K562 (cell line): ENCODE measurements around the gene IQCN. TPM values are rescaled to one million over a fixed set of nuclear protein-coding genes. Genes with fewer than 3 reads are reported as not detected.

Experiments used
- ATF2 ChIP-seq: sonication (generic); formaldehyde crosslinking; IDR thresholded peaks from 2 replicates; pipeline ENCODE4 v1.8.1; 2022; ENCODE audit warnings: missing genetic modification reagents
- BRF1 ChIP-seq: IDR thresholded peaks from 3 replicates; pipeline ENCODE4 v1.6.1; 2011; ENCODE audit warnings: borderline replicate concordance, mild to moderate bottlenecking; ENCODE audit not compliant: insufficient read length; ENCODE audit errors: extremely low read depth
- CUX1 ChIP-seq: fragments of 200-800 bp; sonication (Bioruptor generic); IDR thresholded peaks from 2 replicates; pipeline ENCODE4 v1.6.1; 2016; ENCODE audit warnings: missing genetic modification characterization, missing compliant biosample characterization
- HMG20A ChIP-seq: fragments of 450-650 bp; formaldehyde crosslinking; conservative IDR thresholded peaks from 2 replicates; pipeline ENCODE4 v1.4.0; 2020; ENCODE audit warnings: mild to moderate bottlenecking, mixed read lengths
- LCOR ChIP-seq: sonication (generic); formaldehyde crosslinking; IDR thresholded peaks from 2 replicates; pipeline ENCODE4 v1.8.0; 2022; ENCODE audit warnings: mild to moderate bottlenecking, missing genetic modification reagents
- MCM5 ChIP-seq: fragments of 450-650 bp; IDR thresholded peaks from 2 replicates; pipeline ENCODE4 v1.6.1; 2016; ENCODE audit warnings: low read depth
- NCOA2 ChIP-seq, 2 experiments: fragments of 450-650 bp; IDR thresholded peaks; 2 replicates each; pipeline ENCODE4 v1.6.1; 2018; ENCODE audit warnings: mild to moderate bottlenecking in 2 of 2, moderate library complexity in 1 of 2; ENCODE audit not compliant: partially characterized antibody in 2 of 2
- NCOR1 ChIP-seq: fragments of 450-650 bp; IDR thresholded peaks from 2 replicates; pipeline ENCODE4 v1.6.1; 2016; ENCODE audit warnings: mild to moderate bottlenecking, moderate library complexity
- NFXL1 ChIP-seq: fragments of 450-650 bp; formaldehyde crosslinking; IDR thresholded peaks from 2 replicates; pipeline ENCODE4 v1.4.0; 2021; ENCODE audit warnings: mild to moderate bottlenecking
- NR4A1 ChIP-seq, 2 experiments: fragments of 250-450 bp in 1 of 2; fragments of 450-650 bp in 1 of 2; sonication (Bioruptor Pico) in 1 of 2; IDR thresholded peaks; 2 replicates each; pipeline versions ENCODE4 v1.4.0 to v1.6.1; 2016 to 2020; ENCODE audit warnings: mild to moderate bottlenecking in 2 of 2, missing compliant biosample characterization in 1 of 2, missing genetic modification characterization in 1 of 2, moderate library complexity in 1 of 2
- PHB ChIP-seq: fragments of 250-450 bp; sonication (Bioruptor Pico); IDR thresholded peaks from 2 replicates; pipeline ENCODE4 v1.5.0; 2021
- PHF8 ChIP-seq: fragments of 200-600 bp; sonication (generic); IDR thresholded peaks from 2 replicates; pipeline ENCODE4 v1.6.1; 2012; ENCODE audit warnings: mixed run types, mild to moderate bottlenecking, inconsistent platforms, low read length, moderate library complexity, borderline replicate concordance
- POLR2B ChIP-seq: fragments of 450-650 bp; IDR thresholded peaks from 2 replicates; pipeline ENCODE4 v1.6.1; 2018; ENCODE audit warnings: low read depth; ENCODE audit not compliant: partially characterized antibody
- PTRF ChIP-seq: fragments of 450-650 bp; IDR thresholded peaks from 2 replicates; pipeline ENCODE4 v1.6.1; 2016; ENCODE audit warnings: mild to moderate bottlenecking, missing genetic modification characterization, missing compliant biosample characterization
- SMAD3 ChIP-seq: fragments of 450-650 bp; formaldehyde crosslinking; conservative IDR thresholded peaks from 2 replicates; pipeline ENCODE4 v1.4.0; 2020; ENCODE audit warnings: mild to moderate bottlenecking
- TAF15 ChIP-seq: fragments of 200-400 bp; formaldehyde crosslinking; IDR thresholded peaks from 2 replicates; pipeline ENCODE4 v1.6.1; 2017; ENCODE audit warnings: mild to moderate bottlenecking, low read depth, low read length, moderate library complexity
- TOE1 ChIP-seq, 2 experiments: fragments of 450-650 bp in 1 of 2; sonication (generic) in 1 of 2; formaldehyde crosslinking in 1 of 2; IDR thresholded peaks; 2 replicates each; pipeline versions ENCODE4 v1.7.1 to v1.8.0; 2016 to 2022; ENCODE audit warnings: borderline replicate concordance in 2 of 2, mild to moderate bottlenecking in 2 of 2, antibody characterized with exemption in 1 of 2, inconsistent platforms in 1 of 2, low read depth in 1 of 2, missing genetic modification reagents in 1 of 2, moderate library complexity in 1 of 2
- ZNF354B ChIP-seq: fragments of 250-450 bp; sonication (Bioruptor Pico); IDR thresholded peaks from 2 replicates; pipeline ENCODE4 v1.4.0; 2020
- ZNF395 ChIP-seq: fragments of 200-800 bp; sonication (Bioruptor generic); IDR thresholded peaks from 2 replicates; pipeline ENCODE4 v1.6.1; 2017; ENCODE audit warnings: missing genetic modification characterization, missing compliant biosample characterization
- ZNF445 ChIP-seq: fragments of 250-450 bp; sonication (Bioruptor Pico); IDR thresholded peaks from 2 replicates; pipeline ENCODE4 v1.4.0; 2020; ENCODE audit warnings: low read depth, mild to moderate bottlenecking, moderate library complexity
- polyA plus RNA-seq, 8 experiments: library from polyadenylated mRNA; depleted of rRNA in 4 of 8; stranded (reverse) in 5 of 8; unstranded in 3 of 8; fragments of >200 nt; fragmentation: Nextera tagmentation in 2 of 8; fragmentation: Illumina TruSeq in 1 of 8; extraction: Ambion mirVana in 2 of 8; extraction: Trizol in 1 of 8; gene quantifications; 2 replicates each; pipeline versions ENCODE4 v1.2.1 to v1.2.3, GENCODE V29; 2011 to 2014; ENCODE audit warnings: inconsistent platforms in 1 of 8, missing spikeins in 1 of 8
- total RNA-seq, 7 experiments: library from RNA; depleted of rRNA in 6 of 7; stranded (reverse); fragments of >200 nt in 6 of 7; fragmentation: Illumina TruSeq in 2 of 7; extraction: Trizol in 2 of 7; gene quantifications; 2 replicates each; pipeline versions ENCODE4 v1.2.1 to v1.2.3, GENCODE V29; 2011 to 2021; ENCODE audit warnings: low replicate concordance in 1 of 7

The IQCN gene
- total and polyA plus RNA-seq, 9 of the 15 experiments (the other 6 are each of a cell fraction or from before 2014, with no cell fraction given), result 0.01 to 0.07 (median 0.04) TPM; not detected in 3

GRCh38 chr19:18322759-18323460 lies 48.7 kb upstream of the IQCN start, which contains the start of gene LSM4 (continued):
- TF ChIP-seq ZNF445 (CRISPR knock-in tag) (no peak), TOE1 (IDR thresholded peaks at IDR 0.05; ENCODE audit: borderline replicate concordance) (no peak), TOE1 (CRISPR knock-in tag; IDR thresholded peaks at IDR 0.05; ENCODE audit: borderline replicate concordance, low read depth) (no peak), ATF2 (no peak), PHB (CRISPR knock-in tag) (0 out of 2 replicates have a peak, but pooled peaks have one; percentile 55), NR4A1 (CRISPR knock-in tag; IDR thresholded peaks at IDR 0.05) (no peak), NR4A1 (tag; IDR thresholded peaks at IDR 0.05) (no peak; the same call in 1 of the 2 replicates), CUX1 (CRISPR knock-in tag) (no peak), TAF15 (no peak), NCOA2 (IDR thresholded peaks at IDR 0.05; ENCODE audit: partially characterized antibody in 2 of 2) (no peak), BRF1 (no peak), ZNF354B (CRISPR knock-in tag) (no peak), ZNF395 (CRISPR knock-in tag) (peak; percentile 89), PHF8 (peak; percentile 89; the same call in 1 of the 2 replicates), LCOR (CRISPR knock-in tag) (no peak), POLR2B (peak; percentile 39), NCOR1 (no peak), MCM5 (no peak), HMG20A (CRISPR knock-in tag) (no peak), SMAD3 (CRISPR knock-in tag) (no peak), NFXL1 (CRISPR knock-in tag) (no peak), PTRF (tag) (no peak)
